Hematopoietic multipotent progenitor cell treated with erythropoietin and hydrocortisone succinate and interleukin-3 and kit ligand, for 8 days (in vitro differentiated cells): ENCODE data around the gene PROB1.
"Not testable (repeated sequence)": the region's sequence is repeated elsewhere in the genome, so short reads cannot be mapped to it uniquely, and the experiment has no call there.

ENCODE experiments used
- DNase-seq: peaks from one replicate; pipeline ENCODE4 v3.0.0-alpha.2; 2015

The PROB1 gene

GRCh38 chr5:139377226-139377625, 17.7 kb downstream of the PROB1 start:
- no peak for DNase-seq

GRCh38 chr5:139376364-139376763, 18.5 kb downstream of the PROB1 start:
- no peak for DNase-seq

GRCh38 chr5:139374909-139375308, 20.0 kb downstream of the PROB1 start:
- DNase-seq = no peak

GRCh38 chr5:139371482-139372435, 23.1 kb downstream of the PROB1 start:
- no peak for DNase-seq

- no peak for DNase-seq
Measured at GRCh38 chr5:139369181-139369580, 25.7 kb downstream of the PROB1 start.

GRCh38 chr5:139368613-139369012, 26.3 kb downstream of the PROB1 start:
- peak; percentile 48 for DNase-seq

GRCh38 chr5:139364466-139364865, 30.4 kb downstream of the PROB1 start:
- no peak for DNase-seq

GRCh38 chr5:139363937-139364336, 31.0 kb downstream of the PROB1 start:
- DNase-seq = no peak

- no peak for DNase-seq
Measured at GRCh38 chr5:139361835-139362429, 33.0 kb downstream of the PROB1 start.

- DNase-seq = no peak
Measured at GRCh38 chr5:139360384-139360783, 34.5 kb downstream of the PROB1 start.

- DNase-seq = no peak
Measured at GRCh38 chr5:139358064-139358463, 36.8 kb downstream of the PROB1 start.

GRCh38 chr5:139355900-139356299, 39.0 kb downstream of the PROB1 start:
- not testable (repeated sequence) for DNase-seq

- DNase-seq = no peak
Measured at GRCh38 chr5:139354186-139354585, 40.7 kb downstream of the PROB1 start.

- not testable (repeated sequence) for DNase-seq
Measured at GRCh38 chr5:139347863-139348262, 47.0 kb downstream of the PROB1 start.

GRCh38 chr5:139345442-139345841, 49.5 kb downstream of the PROB1 start:
- not testable (repeated sequence) for DNase-seq

- DNase-seq = no peak
Measured at GRCh38 chr5:139344177-139344576, 50.7 kb downstream of the PROB1 start.

- DNase-seq = no peak
Measured at GRCh38 chr5:139343476-139343875, 51.4 kb downstream of the PROB1 start.

GRCh38 chr5:139342423-139342723, 52.5 kb downstream of the PROB1 start:
- DNase-seq = no peak

GRCh38 chr5:139341689-139342422, 53.0 kb downstream of the PROB1 start, which contains the start of gene PAIP2:
Gene PAIP2 (plus strand): TSS chr5:139341854. CDS start chr5:139363785, 21,931 bp downstream.
- DNase-seq = peak; percentile 97

GRCh38 chr5:139341187-139341688, 53.7 kb downstream of the PROB1 start:
- DNase-seq = no peak
